Upper lobe of left lung (tissue), 4 donors: Measurements from ENCODE around the gene EFNA5.

Experiments
- CTCF ChIP-seq, 6 experiments: fragments of 450-650 bp in 4 of 6; fragments of 200-600 bp in 2 of 6; sonication (generic) in 2 of 6; IDR thresholded peaks; one replicate each; pipeline ENCODE4 v1.5.1; 2016 to 2019; ENCODE audit warnings: antibody characterized with exemption in 6 of 6
- EP300 ChIP-seq, 4 donors: sonication (generic); formaldehyde crosslinking; IDR thresholded peaks; one replicate each; pipeline ENCODE4 v1.5.1; 2017; ENCODE audit warnings: antibody characterized with exemption in 4 of 4, control low read depth in 2 of 4
- POLR2A ChIP-seq, 4 donors: fragments of 450-650 bp; IDR thresholded peaks; one replicate each; pipeline ENCODE4 v1.5.1; 2016 to 2017; ENCODE audit warnings: antibody characterized with exemption in 4 of 4, mild to moderate bottlenecking in 2 of 4

GRCh38 chr5:107687404-107687803, 16.7 kb upstream of the EFNA5 start:
- TF ChIP-seq POLR2A (IDR thresholded peaks at IDR 0.05) = no peak
- TF ChIP-seq CTCF (IDR thresholded peaks at IDR 0.05) = no peak
- TF ChIP-seq EP300 (IDR thresholded peaks at IDR 0.05) = no peak
